ENCODE measurements around the gene NIN.

Gene NIN

GRCh38 chr14:50740856-50741255 is 90.1 kb downstream of the NIN start:
- no peak for TF ChIP-seq CTCF (IDR thresholded peaks at IDR 0.05; ENCODE audit: insufficient read depth, low read depth, low read length, missing control alignments)
- no peak overlapping the region for H3K4me3 ChIP-seq (ENCODE audit: low read depth, low read length)
- no peak for DNase-seq (ENCODE audit: low read depth)

GRCh38 chr14:50739186-50739585 is 91.8 kb downstream of the NIN start:
- TF ChIP-seq CTCF (IDR thresholded peaks at IDR 0.05; ENCODE audit: insufficient read depth, low read depth, low read length, missing control alignments), result no peak
- H3K4me3 ChIP-seq (ENCODE audit: low read depth, low read length), result no peak overlapping the region
- DNase-seq (ENCODE audit: low read depth), result no peak

GRCh38 chr14:50736932-50737419 is 94.0 kb downstream of the NIN start:
- DNase-seq (ENCODE audit: low read depth), result peak; percentile 94
- no peak overlapping the region for H3K4me3 ChIP-seq (ENCODE audit: low read depth, low read length)
- no peak for TF ChIP-seq CTCF (IDR thresholded peaks at IDR 0.05; ENCODE audit: insufficient read depth, low read depth, low read length, missing control alignments)

DNA sequence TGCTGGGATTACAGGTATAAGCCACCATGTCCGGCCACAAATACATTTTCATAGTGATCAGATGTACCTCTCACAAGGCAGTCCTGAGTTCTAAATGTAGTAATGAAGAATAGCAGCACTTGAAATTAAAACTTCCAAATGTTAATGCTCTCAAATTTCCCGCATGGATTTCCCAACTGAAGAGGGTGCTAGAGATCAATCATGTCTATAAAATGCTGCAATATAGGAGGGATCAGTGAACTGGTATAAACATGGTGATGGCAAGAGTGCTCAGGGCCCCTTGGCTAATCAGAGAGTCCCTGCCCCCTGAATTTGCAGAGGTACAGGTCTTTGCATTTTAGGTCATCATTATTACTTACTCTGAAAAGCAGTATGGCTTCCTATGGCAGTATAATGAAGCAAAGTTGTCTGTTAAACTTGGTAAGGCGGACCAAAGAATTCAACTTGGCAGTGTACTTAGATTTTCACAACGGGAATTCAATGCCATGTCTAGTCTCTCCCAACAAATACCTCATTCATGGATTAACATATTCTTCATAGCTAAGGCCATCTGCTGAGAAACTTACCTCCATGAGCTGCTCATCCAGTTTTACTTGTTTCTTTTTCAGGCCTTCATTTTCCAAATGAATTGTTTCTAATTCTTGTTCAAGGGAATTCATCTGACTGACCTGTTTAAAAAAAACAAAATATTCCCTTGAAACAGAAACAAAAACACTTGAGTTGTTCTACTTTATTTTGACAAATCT is 95.8 kb downstream of the NIN start:
- TF ChIP-seq CTCF (IDR thresholded peaks at IDR 0.05; ENCODE audit: insufficient read depth, low read depth, low read length, missing control alignments), result no peak
- DNase-seq (ENCODE audit: low read depth), result no peak
- no peak overlapping the region for H3K4me3 ChIP-seq (ENCODE audit: low read depth, low read length)

DNA sequence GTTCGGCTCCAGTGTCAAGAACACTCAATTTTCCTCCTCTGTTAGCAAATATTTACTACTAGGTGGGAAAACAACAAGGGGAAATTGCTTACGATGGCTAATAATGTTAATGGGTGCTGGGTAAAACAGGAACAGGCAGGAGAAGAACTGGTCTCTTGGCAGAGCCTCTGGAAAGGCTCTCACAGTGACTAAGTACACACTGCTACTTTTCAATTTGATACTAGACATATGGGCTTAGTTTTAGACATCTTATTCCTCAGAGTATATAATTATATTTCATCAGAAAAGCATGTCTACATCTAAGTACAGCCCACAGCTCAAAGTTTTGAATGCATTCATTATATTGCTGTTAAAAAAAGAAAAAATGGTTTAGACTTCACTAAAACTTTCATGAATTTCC is 97.5 kb downstream of the NIN start:
- H3K4me3 ChIP-seq (ENCODE audit: low read depth, low read length), result no peak overlapping the region
- TF ChIP-seq CTCF (IDR thresholded peaks at IDR 0.05; ENCODE audit: insufficient read depth, low read depth, low read length, missing control alignments), result no peak
- DNase-seq (ENCODE audit: low read depth), result no peak

GRCh38 chr14:50728836-50729235 is 102.1 kb downstream of the NIN start:
- no peak for TF ChIP-seq CTCF (IDR thresholded peaks at IDR 0.05; ENCODE audit: insufficient read depth, low read depth, low read length, missing control alignments)
- no peak for DNase-seq (ENCODE audit: low read depth)
- H3K4me3 ChIP-seq (ENCODE audit: low read depth, low read length), result no peak overlapping the region
